Choroid plexus epithelial cell (primary cell): ENCODE data around the gene ADCY3.
"Not testable (repeated sequence)": the region's sequence is repeated elsewhere in the genome, so short reads cannot be mapped to it uniquely, and the experiment has no call there.

ENCODE experiments used
- DNase-seq: peaks from one replicate; pipeline ENCODE4 v3.0.0-alpha.2; 2010; ENCODE audit warnings: low read depth
- H3K4me3 ChIP-seq: 2 replicates; pipeline ENCODE4 v1.5.1; 2011; ENCODE audit warnings: low read depth, mild to moderate bottlenecking, control low read depth, low read length, moderate library complexity
- CTCF ChIP-seq: conservative IDR thresholded peaks from 2 replicates; pipeline ENCODE4 v1.5.1; 2011; ENCODE audit warnings: low read depth, mild to moderate bottlenecking, control low read depth, inconsistent platforms, low read length, moderate library complexity

ADCY3 gene

GRCh38 chr2:24839729-24840128 is 80.3 kb downstream of the ADCY3 start:
- DNase-seq, result no peak
- no peak for TF ChIP-seq CTCF

GRCh38 chr2:24838541-24838940 is 81.5 kb downstream of the ADCY3 start:
- no peak for DNase-seq
- H3K4me3 ChIP-seq, result no peak overlapping the region
- no peak for TF ChIP-seq CTCF

More at GRCh38 chr2:24839729-24840128, 80.3 kb downstream of the ADCY3 start:
- no peak overlapping the region for H3K4me3 ChIP-seq

GRCh38 chr2:24837996-24838513 is 82.0 kb downstream of the ADCY3 start:
- no peak for TF ChIP-seq CTCF
- DNase-seq, result no peak

GRCh38 chr2:24836706-24837105 is 83.3 kb downstream of the ADCY3 start:
- no peak overlapping the region for H3K4me3 ChIP-seq
- no peak for DNase-seq
- TF ChIP-seq CTCF, result no peak

More at GRCh38 chr2:24837996-24838513, 82.0 kb downstream of the ADCY3 start:
- no peak overlapping the region for H3K4me3 ChIP-seq

- TF ChIP-seq CTCF, result no peak
- no peak for DNase-seq
- H3K4me3 ChIP-seq, result no peak overlapping the region
Measured at GRCh38 chr2:24836206-24836605, 83.8 kb downstream of the ADCY3 start.

GRCh38 chr2:24835411-24835810 is 84.6 kb downstream of the ADCY3 start:
- DNase-seq, result not testable (repeated sequence)

GRCh38 chr2:24834733-24835395 is 85.2 kb downstream of the ADCY3 start:
- TF ChIP-seq CTCF, result no peak
- no peak overlapping the region for H3K4me3 ChIP-seq
- no peak for DNase-seq

More at GRCh38 chr2:24835411-24835810, 84.6 kb downstream of the ADCY3 start:
- H3K4me3 ChIP-seq, result not testable (repeated sequence)
